Prostate gland (tissue), 2 donors: ENCODE data around the gene SEC14L1. TPM values are rescaled to one million over a fixed set of nuclear protein-coding genes. Genes with fewer than 3 reads are reported as not detected.
"Not testable (repeated sequence)": the region's sequence is repeated elsewhere in the genome, so short reads cannot be mapped to it uniquely, and the experiment has no call there.

Experiments used
- DNase-seq: peaks from one replicate; pipeline ENCODE4 v3.0.0-alpha.2; 2019; ENCODE audit warnings: low spot score
- H3K27ac ChIP-seq, 2 donors: fragments of 200-600 bp; sonication (generic); 2 replicates each; pipeline ENCODE4 v1.5.1; 2017 to 2019
- H3K27me3 ChIP-seq: fragments of 200-600 bp; sonication (generic); replicated peaks from 2 replicates; pipeline ENCODE4 v1.5.1; 2019; ENCODE audit not compliant: insufficient read depth
- H3K36me3 ChIP-seq, 2 donors: fragments of 200-600 bp; sonication (generic); 1 replicate in 1 of 2; 2 replicates in 1 of 2; pipeline versions ENCODE4 v1.5.1 to v1.8.1; 2017 to 2019
- H3K4me1 ChIP-seq: fragments of 200-600 bp; sonication (generic); replicated peaks from 2 replicates; pipeline ENCODE4 v1.5.1; 2019
- H3K4me3 ChIP-seq, 2 donors: fragments of 200-600 bp; sonication (generic); 2 replicates each; pipeline ENCODE4 v1.5.1; 2017 to 2019
- H3K9me3 ChIP-seq: fragments of 200-600 bp; sonication (generic); 2 replicates; pipeline ENCODE4 v1.5.1; 2017
- POLR2A ChIP-seq: fragments of 450-650 bp; IDR thresholded peaks from one replicate; pipeline ENCODE4 v1.6.1; 2016; ENCODE audit warnings: antibody characterized with exemption, mild to moderate bottlenecking
- POLR2AphosphoS5 ChIP-seq: sonication (generic); formaldehyde crosslinking; IDR thresholded peaks from one replicate; pipeline ENCODE4 v1.6.1; 2017; ENCODE audit warnings: antibody characterized with exemption
- WGBS: methylation state at CpG from one replicate; pipeline ENCODE4 v1.1.5; 2018; 5-methylcytosine and 5-hydroxymethylcytosine counted together
- intact Hi-C: fragments of 100-400 bp; cut with DNase I; formaldehyde crosslinking; loops from one replicate; pipeline ENCODE4 v1.14.2; 2022
- total RNA-seq, 2 donors: library from RNA; depleted of rRNA; stranded (reverse); fragments of >200 nt; gene quantifications; one replicate each; pipeline ENCODE4 v1.1.0, GENCODE V29; 2016
- TF ChIP-seq, protein P1 (sequence below), 4 experiments: fragments of 200-600 bp in 2 of 4; fragments of 450-650 bp in 2 of 4; sonication (generic) in 2 of 4; IDR thresholded peaks; 1 replicate in 3 of 4; 2 replicates in 1 of 4; pipeline ENCODE4 v1.5.1; 2016 to 2019; ENCODE audit warnings: antibody characterized with exemption in 4 of 4, mild to moderate bottlenecking in 2 of 4, moderate library complexity in 2 of 4

Gene SEC14L1
- total RNA-seq, 2 donors from 2014 or later = 39.9 to 175 TPM

DNA sequence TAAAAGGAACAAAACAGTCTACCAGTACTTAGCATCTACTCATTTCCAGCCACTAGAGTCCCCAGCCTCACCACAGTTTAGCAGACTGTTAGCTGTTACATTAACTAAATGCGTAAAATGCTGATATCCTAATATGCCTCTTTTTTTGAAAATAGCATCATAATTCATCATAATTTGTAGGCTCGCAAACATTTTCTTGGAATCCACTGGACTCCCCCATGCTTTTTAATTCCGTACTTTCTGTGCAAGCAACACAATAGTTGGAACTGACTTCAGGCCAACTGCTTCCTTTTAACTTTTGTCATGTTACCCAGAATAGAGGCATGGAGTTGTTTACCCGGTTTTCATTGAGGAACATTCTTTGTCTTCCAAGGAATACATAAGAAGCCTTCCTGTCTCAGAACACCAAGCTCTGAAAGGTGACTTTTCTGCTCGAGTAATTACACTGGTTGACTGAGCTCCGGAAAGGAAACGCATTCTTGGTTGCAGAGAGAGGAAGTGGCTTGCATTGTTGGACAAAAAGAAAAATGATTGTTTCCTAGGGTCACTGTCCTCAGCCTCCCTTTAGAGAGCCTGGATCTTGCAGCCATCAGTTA, 30.9 kb upstream of the SEC14L1 start:
- Histone ChIP-seq H3K4me3 (no peak overlapping the region), H3K4me1 (peaks cover 4% of the 10 kb centered on the region), H3K36me3 (no peaks in the 10 kb centered on the region), H3K27me3 (no peaks in the 10 kb centered on the region), H3K9me3 (no peaks in the 10 kb centered on the region), H3K27ac (peak overlapping the region; percentile 84 to 87)
- WGBS = 7% methylated on average over 7 of the region's 7 CpGs
- intact Hi-C loops = no loop called here
- TF ChIP-seq, protein P1, sequence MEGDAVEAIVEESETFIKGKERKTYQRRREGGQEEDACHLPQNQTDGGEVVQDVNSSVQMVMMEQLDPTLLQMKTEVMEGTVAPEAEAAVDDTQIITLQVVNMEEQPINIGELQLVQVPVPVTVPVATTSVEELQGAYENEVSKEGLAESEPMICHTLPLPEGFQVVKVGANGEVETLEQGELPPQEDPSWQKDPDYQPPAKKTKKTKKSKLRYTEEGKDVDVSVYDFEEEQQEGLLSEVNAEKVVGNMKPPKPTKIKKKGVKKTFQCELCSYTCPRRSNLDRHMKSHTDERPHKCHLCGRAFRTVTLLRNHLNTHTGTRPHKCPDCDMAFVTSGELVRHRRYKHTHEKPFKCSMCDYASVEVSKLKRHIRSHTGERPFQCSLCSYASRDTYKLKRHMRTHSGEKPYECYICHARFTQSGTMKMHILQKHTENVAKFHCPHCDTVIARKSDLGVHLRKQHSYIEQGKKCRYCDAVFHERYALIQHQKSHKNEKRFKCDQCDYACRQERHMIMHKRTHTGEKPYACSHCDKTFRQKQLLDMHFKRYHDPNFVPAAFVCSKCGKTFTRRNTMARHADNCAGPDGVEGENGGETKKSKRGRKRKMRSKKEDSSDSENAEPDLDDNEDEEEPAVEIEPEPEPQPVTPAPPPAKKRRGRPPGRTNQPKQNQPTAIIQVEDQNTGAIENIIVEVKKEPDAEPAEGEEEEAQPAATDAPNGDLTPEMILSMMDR (IDR thresholded peaks at IDR 0.05) = no peak
- TF ChIP-seq POLR2A = no peak
- TF ChIP-seq POLR2AphosphoS5 = peak; percentile 95
- DNase-seq = peak; percentile 67

DNA sequence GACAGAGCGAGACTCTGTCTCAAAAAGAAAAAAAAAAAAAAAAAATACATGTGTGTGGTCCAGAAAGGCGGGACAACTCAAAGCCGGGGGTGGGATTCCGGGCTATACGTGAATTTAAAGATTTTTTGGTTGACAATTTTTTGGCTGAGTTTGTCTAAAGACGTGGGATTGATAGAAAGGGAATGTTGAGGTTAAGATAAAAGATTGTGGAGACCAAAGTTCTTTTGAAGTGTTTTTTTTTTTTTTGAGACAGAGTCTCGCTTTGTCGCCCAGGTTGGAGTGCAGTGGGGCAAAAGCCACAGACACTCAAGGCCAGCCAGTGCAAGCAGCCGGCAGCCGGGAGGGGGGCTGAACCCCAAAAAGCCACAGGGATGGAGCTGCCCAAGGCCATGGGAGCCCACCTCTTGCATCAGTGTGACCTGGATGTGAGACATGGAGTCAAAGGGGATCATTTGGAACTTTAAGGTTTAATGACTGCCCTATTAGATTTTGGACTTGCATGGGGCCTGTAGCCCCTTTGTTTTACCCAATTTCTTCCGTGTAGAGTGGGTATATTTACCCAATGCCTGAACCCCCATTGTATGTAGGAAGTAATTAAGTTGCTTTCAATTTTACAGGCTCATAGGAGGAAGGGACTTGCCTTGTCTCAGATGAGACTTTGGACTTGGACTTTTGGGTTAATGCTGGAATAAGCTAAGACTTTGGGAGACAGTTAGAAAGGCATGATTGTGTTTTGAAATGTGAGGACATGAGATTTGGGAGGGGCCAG, 29.4 kb upstream of the SEC14L1 start:
- intact Hi-C loops, H3K36me3 ChIP-seq, H3K9me3 ChIP-seq, H3K27me3 ChIP-seq, DNase-seq, H3K4me3 ChIP-seq, H3K4me1 ChIP-seq: not testable (repeated sequence)
- WGBS = 88% methylated on average over 11 of the region's 11 CpGs
- H3K27ac ChIP-seq = peak overlapping the region in 1 of 2 donors; percentile 87

DNA sequence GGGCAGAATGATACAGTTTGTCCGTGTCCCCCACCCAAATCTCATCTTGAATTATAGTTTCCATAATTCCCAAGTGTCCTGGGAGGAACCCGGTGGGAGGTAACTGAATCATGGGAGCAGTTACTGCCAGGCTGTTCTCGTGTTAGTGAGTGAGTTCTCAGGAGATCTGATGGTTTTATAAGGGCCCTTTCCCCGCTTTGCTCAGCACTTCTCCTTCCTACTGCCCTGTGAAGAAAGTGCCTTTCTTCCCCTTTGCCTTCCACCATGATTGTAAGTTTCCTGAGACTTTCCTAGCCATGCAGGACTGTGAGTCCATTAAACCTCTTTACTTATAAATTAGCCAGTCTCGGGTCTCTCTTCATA, 28.9 kb upstream of the SEC14L1 start:
- H3K27me3 ChIP-seq = no peaks in the 10 kb centered on the region
- H3K9me3 ChIP-seq = no peaks in the 10 kb centered on the region
- H3K4me1 ChIP-seq = peaks cover 8% of the 10 kb centered on the region
- no peak for TF ChIP-seq POLR2A
- no peak for TF ChIP-seq POLR2AphosphoS5
- TF ChIP-seq, protein P1 (IDR thresholded peaks at IDR 0.05) = no peak
- no peak for DNase-seq
- peak overlapping the region in 1 of 2 donors; percentile 87 for H3K27ac ChIP-seq
- no peak overlapping the region for H3K4me3 ChIP-seq
- 64% methylated on average over 5 of the region's 5 CpGs for WGBS
- H3K36me3 ChIP-seq = no peaks in the 10 kb centered on the region
- intact Hi-C loops = no loop called here

DNA sequence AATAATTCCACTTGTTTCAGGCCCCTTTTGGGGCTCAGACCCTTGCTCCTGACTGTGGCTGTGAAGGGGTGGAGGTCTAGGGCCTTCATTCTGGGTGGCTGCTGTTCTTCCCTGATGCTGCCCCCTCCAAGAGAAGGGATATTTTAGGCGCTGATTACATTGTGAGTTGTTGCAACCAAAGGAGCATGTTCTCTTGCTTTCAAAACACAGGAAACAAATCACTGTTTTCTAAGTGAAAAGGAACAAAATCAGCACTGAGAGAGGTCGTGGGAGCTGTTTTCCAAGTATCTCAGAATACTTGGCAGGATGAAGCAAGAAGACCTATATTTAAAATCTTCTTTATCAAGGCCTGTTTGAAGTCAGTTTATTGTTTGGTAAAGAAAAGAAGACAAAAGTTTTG, 25.3 kb upstream of the SEC14L1 start:
- Histone ChIP-seq H3K27me3 (no peaks in the 10 kb centered on the region), H3K4me3 (no peak overlapping the region), H3K4me1 (peaks cover 5% of the 10 kb centered on the region), H3K9me3 (no peaks in the 10 kb centered on the region), H3K27ac (peak overlapping the region; percentile 50 to 71), H3K36me3 (no peaks in the 10 kb centered on the region)
- TF ChIP-seq, protein P1 (IDR thresholded peaks at IDR 0.05) = no peak
- no peak for TF ChIP-seq POLR2AphosphoS5
- no peak for TF ChIP-seq POLR2A
- no peak for DNase-seq
- intact Hi-C loops = no loop called here
- 55% methylated on average over 2 of the region's 2 CpGs for WGBS

DNA sequence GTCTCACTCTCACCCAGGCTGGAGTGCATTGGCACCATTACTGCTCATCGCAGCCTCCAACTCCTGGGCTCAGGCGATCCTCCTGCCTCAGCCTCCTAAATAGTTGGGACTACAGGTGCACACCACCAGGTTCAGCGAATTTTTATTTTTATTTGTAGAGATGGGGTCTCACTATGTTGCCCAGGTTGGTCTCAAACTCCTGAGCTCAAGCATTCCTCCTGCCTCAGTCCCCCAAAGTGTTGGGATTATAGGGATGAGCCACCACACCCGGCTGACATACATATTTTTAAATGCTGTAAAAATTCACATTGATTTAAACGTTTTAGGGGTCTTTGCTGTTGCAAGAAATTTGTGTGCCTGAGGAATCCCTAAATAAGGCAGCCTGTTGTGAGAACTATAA, 24.8 kb upstream of the SEC14L1 start:
- peaks cover 5% of the 10 kb centered on the region for H3K4me1 ChIP-seq

More for the DNA sequence above, 24.8 kb upstream of the SEC14L1 start:
- Histone ChIP-seq H3K27ac (peak overlapping the region; percentile 50 to 71), H3K27me3 (no peaks in the 10 kb centered on the region), H3K9me3 (no peaks in the 10 kb centered on the region), H3K36me3 (no peaks in the 10 kb centered on the region), H3K4me3 (no peak overlapping the region)
- intact Hi-C loops = no loop called here
- no peak for TF ChIP-seq POLR2AphosphoS5
- no peak for TF ChIP-seq POLR2A
- TF ChIP-seq, protein P1 (IDR thresholded peaks at IDR 0.05) = no peak
- no peak for DNase-seq
- 66% methylated on average over 5 of the region's 5 CpGs for WGBS
